ENCODE results near the gene ARFIP1.

The ARFIP1 gene

DNA sequence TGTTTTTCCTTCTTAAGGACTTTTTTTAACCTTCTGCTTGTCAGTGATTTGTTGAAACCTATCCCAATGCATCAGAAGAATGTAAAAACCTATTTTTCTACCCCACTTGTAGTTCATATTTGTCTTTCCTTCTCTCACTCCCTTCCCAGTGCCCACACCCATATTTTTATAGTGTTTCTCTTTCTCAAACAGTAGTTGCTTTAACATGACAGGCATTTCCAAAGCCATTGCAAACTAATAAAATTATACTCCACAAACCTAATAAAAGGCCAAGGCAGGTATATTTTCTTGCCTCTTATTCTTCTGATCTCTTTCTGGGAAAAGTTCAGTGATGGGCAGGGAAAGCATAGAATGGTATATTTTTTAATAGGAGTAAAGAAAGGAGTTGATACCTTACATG lies 120.6 kb downstream of the ARFIP1 start:
- no peak for DNase-seq

DNA sequence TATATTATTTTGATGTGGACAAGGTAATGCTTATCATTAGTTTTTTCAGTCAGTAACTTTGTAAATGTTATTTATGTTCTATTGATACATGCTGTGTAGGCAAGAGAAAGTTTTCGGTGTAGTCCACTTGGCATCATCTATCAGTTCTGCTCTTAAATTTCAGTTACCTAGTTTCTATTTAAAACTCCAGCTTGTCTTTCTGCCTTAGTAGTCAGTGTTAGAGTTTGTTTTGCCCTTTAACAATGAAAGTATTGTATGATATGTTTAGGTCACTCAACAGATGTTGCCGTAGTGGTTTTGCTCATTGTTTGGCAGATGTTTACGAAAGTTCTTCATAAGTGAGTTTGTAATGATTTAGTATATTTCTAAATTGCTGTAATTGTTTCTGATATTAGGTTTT lies 121.5 kb downstream of the ARFIP1 start:
- no peak for DNase-seq

DNA sequence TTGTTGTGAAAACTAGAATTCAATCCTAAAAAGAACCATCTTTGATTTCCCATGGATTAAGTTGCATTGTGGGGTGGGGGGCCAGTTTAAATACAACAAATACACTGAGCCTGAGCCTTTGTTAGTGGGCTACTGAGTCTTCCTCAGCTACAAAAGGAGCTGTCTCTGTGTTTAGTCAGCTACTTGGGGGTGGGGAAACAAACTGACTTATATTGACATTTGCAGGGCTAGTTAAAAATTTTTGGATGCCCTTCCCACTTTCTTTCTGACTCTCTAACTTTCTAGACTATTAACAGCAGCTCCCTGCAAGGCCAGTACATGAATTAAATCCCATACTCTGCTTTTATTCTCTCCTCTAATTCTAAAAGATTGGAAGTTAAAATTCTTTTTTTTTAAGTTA lies 123.9 kb downstream of the ARFIP1 start:
- no peak for DNase-seq

DNA sequence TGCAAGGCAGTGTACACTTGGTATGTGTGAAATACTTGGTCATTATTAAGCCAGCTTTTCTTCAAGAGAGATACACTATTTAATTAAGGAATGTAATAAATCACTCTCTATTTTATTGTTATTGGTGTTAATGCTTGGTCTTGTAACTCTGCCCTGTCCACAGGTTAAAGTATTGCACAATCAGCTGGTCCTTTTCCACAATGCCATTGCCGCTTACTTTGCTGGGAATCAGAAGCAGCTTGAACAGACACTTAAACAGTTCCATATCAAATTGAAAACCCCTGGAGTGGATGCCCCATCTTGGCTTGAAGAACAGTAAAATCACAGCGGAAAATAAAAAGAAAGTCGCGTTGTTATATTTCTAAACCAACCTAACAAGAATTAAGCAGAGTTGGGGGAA lies 130.1 kb downstream of the ARFIP1 start:
- no peak for DNase-seq

DNA sequence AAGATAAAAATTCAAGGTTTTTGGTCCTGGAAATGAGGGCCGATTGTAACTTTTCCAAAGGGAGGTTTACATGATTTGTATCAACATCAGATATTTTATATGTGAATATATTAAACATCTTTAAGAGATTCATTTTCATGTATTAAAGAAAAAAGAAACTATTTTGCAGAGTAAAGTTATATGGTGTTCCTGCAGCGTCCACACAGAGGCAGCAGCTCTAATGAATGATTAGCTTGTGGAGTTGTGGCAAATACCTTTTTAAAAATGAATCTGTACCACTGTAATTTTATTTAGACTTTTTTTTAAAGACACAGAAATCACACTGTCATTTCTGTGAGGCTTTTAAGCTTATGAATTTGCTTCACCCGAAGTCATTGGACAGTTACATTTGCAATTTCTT lies 130.8 kb downstream of the ARFIP1 start:
- DNase-seq: no peak

DNA sequence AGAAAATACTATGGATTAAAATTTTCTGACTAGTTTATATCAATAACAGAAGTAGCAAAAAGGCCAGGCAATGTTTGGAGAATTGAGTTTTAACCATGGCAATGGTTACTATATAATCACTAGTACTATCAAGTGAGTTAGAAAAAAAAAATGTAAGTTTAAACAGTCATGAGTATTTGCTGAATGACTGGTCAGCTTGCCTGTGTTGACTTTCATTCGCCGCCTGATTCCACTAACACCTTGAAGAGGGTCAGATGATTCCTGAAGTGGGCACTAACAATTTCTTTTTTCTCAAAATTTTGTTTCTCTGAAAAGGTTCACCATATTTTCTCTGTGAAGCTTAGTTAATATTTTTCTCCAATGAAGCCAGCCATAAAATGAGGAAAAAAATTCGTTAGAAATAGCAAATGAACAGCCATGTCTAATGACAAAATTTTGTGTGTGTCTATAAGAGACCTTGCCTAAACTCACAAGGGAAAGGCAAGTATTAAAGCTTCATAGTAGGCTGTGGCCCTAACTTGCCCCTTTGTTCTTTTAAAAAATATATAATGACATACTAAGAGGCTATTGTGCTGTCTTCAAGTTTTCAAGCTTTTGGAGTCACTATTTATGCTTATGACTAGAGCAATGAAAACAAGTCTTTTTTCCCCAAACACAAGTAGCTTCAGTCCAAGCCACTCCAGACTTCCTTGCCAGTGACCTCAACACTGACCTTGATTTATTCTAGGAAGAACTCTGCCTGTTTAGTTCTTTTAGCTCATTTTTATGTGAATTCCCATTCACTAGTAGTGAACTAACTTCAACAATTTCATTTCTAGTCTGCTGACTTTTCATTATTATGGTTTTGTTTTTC lies 138.0 kb downstream of the ARFIP1 start:
- DNase-seq: no peak

DNA sequence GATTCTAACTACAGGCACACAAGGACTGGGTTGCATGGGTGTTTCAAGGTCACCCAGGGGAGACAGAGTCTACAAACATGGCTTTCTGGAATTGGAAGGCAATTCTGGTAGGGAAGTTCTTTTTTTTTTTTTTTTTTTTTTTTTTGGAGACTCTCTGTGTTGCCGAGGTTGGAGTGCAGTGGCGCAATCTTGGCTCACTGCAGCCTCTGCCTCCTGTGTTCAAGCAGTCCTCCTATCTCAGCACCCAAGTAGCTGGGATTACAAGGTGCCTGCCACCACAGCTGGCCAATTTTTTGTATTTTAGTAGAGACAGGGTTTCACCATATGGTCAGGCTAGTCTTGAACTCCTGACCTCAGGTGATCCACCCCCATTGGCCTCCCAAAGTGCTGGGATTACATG lies 140.1 kb downstream of the ARFIP1 start:
- no peak for DNase-seq

DNA sequence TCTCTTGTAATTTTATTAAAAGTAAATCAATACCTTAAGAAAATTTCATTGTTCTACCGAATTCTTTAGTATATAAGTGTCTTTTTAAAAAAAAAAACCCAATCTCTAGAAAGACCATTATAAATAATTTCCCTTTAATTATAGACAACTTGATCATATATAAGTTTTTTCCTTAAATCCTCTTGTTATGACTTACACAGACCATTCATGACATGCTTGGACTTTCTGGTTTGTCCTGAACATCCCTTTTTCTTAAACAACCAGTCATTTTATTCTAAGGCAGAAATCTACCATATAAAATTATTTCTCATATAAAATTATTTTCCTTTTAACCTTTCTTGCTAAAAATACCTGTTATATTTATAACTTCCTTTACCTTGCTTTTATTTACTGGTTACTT lies 141.0 kb downstream of the ARFIP1 start:
- no peak for DNase-seq

DNA sequence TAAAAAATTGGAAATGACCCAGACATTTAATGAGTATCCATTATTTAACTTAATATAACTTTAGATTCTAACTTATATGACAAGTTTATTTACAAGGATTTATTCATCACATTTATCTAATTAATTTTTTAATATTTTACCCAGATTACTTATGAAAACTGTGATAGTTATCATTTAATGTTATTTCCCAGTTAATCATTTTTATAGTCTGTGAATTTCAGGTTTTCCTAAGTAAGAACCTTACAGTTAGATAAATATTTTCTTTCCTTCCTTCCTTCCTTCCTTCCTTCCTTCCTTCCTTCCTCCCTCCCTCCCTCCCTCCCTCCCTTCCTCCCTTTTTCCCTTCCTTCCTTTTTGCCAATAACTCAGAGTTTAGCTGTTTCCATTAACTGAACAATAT lies 141.5 kb downstream of the ARFIP1 start:
- DNase-seq: no peak

DNA sequence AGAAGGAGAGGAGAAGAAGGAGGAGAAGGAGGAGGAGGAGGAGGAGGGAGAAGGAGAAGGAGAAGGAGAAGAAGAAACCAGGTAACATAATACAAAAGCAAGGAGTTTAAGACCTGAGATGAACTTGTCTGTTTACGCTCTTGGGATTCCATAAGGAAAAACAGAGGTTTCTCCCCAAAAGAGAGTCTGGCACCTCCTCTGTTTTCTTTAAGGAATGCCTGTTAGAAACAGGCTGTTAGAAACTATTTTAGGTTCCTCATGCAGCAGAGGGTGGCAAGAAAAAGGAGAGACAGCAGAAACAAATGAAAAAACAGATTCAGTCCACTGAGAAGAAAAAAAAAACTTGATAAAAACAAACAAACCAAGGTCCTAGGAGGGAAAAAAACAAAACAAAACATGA lies 146.1 kb downstream of the ARFIP1 start:
- DNase-seq: no peak

DNA sequence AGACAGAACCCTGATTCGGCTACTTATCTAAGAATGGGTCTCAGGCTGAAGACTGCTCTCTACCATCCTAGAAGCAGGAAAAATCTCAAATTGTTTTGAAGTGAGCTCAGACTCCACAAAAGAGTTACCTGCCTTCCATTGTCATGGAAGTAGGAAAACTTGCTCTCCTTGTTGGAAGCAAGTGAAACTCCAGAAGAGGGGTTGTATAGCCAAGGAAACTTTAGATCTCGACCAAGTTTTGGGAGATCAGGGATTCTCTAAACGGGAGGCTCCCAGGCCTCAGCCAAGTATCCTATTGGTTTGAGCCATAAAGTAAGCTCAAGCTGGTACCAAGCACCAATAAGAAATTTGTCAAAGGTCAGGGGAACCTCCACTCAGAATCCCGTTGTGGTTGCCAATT lies 147.2 kb downstream of the ARFIP1 start:
- DNase-seq: no peak

DNA sequence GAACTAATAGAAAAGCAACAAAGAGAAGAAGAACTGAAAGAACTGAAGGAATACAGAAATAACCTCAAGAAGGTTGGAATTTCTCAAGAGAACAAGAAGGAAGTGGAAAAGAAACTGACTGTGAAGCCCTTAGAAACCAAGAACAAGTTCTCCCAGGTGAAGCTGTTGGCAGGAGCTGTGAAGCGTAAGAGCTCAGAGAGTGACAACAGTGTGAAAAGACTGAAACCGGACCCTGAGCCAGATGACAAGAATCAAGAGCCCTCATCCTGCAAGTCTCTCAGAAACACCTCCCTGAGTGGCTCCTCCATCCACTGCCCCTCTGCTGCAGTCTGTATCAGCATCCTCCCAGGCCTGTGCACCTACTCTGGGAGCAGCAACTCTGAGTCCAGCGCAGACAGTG lies 148.0 kb downstream of the ARFIP1 start:
- DNase-seq: no peak

DNA sequence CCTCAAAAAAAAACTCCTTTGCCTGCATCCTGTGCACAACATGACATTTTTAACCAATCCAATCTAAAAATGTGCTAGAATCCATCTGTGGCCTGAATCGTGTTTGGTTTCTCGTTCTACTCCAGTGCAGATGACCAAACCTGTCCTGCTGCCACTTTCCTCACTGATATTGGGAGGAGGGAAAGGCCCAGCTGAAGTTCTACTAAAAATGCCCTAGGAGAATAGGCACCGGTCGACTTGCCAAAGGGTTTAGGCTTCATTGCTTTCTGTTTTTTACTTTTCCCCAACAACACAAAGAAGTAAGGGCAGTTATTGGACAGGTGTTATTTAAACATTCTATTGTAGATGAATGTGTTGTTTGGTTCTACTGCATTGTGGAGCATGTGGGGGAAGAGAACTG lies 148.5 kb downstream of the ARFIP1 start:
- no peak for DNase-seq

DNA sequence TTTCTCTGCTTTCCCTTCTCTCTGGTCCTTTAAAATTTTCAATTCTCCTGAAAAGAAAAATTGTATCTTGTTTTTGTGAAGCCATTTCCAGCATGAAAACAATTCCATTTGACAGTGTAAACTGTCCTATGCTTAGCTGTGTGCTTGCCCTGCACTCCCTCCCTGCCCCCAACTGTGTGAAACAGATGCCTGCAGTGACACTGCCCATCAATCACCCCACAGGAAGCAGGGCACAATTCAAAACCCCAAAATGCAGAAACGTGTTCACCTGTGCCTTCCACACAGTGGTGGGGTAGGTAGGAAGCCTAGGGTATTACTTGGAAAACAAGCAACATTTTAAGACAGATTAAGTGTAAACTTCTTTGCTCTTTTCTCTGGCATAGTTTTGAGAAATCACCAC lies 150.1 kb downstream of the ARFIP1 start:
- DNase-seq: no peak

DNA sequence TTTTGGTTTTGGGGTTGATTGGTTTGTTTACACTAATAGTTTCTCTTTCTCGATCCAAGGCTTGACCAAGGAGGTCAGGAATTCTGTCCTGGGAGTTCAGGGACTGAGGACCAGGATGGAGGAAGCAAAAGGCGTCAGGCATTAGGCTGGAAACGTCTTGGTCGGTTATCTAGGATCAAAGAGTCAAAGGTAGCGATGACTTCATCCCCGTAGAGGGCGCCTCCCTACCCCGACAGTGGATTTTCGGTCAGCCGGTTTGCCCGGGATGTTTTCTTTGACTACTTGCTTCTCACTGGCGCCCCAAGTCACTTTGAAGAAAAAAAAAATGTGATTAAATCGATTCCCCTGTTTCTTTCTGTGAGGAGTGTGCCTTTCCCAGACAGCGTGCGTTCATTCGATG lies 155.4 kb downstream of the ARFIP1 start:
- no peak for DNase-seq

DNA sequence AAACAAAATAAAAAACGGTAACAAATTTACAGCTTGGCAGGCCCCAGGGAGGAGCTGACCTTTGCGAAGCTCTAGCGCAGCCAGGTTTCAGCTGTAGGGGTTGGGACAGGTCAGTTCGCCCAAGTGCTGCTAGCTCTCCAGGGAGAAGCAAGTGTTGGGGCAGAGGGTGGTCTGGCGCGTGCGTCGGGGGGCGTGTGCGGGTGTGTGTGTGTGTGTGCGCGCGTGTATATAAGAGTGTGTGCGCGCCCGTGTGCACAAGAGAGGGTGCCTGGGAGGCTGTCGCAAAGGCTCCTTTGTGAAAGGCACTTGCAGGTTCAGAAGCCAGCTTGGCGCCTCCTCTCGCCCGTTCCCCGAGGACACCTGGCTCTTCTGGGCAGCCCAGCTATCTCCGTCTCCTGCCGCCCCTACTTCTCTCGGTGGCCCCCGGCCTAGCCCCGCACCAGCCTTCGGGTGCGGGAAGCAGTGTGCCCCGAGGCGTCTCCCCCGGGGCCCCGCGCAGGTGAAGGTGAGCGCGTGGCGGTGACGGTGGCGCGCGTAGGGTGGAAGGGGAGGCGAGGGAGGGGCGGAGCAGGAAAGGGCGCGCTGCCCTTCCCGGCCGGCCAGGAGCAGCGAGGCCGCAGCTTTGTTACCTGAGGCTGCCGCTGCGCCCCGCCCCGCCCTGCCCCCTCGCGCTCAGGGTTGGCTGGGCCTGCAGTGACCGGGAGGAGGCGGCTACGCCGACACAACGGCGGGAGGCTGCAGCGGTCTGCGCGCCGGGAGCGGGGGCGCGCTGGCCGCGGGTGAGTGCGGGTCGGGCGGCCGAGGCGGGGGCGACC lies 156.1 kb downstream of the ARFIP1 start, which contains the start of gene FHDC1:
TSS of gene FHDC1 (plus strand) at position 693 of the 815 bp plus-strand sequence. CDS start 6,735 bp downstream, outside the sequence.
- no peak for DNase-seq

DNA sequence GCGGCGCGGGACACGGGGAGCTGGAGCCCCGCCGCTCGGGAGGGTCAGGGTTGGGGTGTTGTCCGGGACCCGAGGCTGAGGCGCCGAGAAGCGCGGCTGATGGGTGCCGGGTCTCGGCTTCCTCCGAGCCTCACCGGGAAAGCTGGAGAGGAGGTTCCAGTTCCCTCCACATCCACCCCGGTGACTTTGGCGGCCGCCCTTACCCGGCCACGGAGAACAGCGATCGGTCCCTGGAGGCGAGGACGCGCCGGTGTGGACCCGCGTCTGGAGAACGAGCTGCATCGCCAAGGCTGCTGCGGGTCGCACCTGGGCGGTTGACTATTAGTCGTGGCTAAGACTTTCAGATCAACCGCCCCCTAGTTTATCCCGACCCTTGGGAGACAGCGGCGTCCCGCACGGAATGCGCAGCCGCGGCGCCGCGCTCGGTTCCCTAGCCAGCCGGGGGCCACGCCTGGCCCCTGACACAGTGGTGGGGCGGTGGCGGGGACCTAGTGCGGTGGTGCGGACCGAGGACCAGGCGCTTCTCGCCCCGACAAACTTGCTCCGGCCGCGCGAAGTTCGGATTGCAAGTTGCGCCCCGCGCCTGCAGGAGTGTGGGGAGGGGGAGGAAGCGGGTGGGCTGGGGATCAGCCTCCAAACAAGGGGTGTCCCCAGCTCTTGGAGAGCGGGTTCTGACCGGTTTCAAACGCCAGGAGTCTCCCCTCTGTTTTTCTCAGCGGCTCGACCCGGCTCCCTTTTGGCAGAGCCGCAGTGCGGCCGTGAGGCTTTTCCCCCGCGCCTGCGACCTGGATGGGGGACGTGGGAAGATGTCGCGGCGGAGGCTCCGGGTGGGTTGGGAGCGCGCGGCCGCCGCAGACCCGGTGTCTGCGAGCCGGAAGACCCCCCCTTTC lies 156.9 kb downstream of the ARFIP1 start:
- peak; percentile 64 for DNase-seq

DNA sequence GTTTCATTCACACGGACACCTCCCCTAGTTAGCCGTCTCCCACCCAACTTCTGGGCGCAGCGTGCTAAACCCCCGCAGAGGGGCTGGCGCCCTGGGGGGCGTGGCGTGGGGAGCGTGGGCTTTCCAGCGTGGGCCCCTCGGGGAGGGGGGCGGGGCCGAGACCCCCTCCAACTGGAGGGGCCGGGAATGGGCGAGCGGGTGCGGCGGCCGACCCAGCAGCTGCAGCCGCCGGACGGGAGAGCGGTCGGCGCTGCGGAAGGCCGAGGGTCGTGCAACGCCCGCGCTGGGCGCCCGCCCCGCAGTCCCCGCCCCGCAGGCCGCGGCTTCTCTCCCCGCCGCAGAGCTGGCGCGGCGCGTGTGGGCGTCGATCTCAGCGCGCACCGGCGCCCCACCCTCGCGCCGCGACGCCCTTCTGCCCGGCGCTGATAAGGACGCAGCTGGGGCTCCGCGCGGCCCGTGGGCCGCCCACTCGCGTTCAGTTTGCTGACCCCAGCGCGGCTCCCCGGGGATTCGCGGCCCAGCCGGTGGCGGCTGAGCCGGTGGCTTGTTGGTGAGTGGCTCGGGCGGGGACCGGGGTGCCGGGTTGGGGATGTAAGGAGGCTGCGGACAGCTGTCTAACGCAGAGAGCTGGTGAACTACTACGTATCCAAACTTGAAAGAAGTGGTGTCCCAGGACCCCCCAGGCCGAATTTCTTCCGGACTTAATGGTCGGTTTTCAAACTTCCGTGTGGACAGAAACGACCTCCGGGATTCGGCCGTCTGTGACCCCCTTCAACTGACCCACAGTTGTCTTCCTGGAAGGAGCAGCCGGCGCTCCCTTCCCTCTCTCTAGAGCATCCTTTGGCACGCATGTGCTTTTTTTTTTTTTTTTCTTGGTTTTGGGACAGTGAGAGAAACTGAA lies 157.8 kb downstream of the ARFIP1 start:
- no peak for DNase-seq

DNA sequence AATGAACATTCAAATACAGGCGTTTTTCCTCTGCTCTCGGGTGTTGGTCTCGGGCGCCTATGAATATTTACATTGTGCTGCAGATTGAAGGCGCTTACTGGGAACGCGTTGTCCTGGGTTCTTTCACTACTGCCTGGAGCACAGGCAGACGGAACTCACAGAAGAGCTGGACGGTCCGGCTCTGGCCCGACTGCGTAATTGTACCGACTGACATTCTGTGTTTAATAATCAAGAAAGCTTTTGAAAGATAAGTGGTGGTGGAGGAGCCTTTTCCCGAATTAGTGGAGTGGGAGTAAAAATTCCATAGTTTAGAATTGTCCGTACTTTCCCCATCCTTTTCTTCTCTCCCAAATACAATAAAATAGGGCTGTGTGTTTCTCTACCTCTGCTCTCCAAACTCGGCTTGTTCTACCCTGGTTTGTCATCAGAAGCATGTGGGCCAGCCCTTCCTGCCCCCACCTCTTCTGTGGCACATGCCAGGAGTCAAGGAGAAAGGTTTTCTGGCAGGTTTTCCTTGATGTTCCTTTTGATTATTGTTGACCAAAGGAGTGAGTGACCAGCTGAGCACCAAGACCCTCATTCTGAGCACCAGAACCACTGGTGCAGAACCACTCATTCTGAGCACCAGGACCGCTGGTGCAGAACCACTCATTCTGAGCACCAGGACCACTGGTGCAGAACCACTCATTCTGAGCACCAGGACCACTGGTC lies 158.6 kb downstream of the ARFIP1 start:
- no peak for DNase-seq

DNA sequence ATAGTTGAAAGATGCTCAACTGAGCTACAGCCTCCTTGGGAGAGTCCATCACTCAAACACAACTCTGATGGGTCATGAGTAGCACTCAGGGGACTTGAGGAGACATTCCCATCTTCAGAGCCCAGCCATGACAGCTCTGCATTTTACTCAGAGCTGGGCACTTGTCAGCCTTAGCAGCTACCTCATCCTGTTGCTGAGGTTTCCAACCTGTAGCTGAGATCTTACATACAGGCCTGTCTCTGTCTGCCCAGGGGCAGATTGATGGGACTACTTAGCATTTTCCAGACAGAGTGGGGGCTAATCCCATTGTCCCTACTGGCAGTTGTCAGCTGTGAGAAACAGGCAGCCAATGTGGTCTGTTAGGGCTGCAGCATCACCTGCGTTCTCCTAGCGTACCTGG lies 159.9 kb downstream of the ARFIP1 start:
- no peak for DNase-seq

DNA sequence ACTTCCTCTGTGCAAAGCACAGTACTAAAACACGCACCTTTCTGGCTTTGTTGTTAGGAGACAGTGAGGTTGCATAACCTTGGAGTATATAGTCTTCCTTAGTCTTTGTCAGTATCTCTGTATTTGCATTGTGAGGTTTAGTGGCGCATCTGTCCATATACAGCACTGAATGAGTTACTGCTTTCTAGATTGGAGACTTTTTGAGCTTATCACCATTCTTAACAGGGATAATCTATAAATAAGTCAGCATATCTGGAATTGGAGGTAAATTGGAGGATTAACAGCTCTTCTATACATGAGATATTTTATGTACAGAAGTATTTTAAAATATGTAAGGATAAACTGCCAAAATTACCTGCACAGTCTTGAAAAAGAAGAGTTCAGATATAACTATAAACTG lies 160.7 kb downstream of the ARFIP1 start:
- no peak for DNase-seq

Measured in activated CD8-positive, alpha-beta memory T cell treated with anti-CD3 and anti-CD28 coated beads, Interleukin-2, amount 50 U/mL, for 48 hours (primary cell).